HG03521 (cell line): ENCODE data around the gene UBA3.
A peak's percentile ranks its signal among the peaks of the same experiment; 100 is the strongest.

Source experiments
- ATAC-seq: cut with Tn5 transposase; IDR thresholded peaks from one replicate; pipeline ENCODE4 v1.9.1; 2021; ENCODE audit warnings: mild to moderate bottlenecking, moderate library complexity; ENCODE audit not compliant: unreplicated experiment

UBA3 gene

GRCh38 chr3:69080233-69080920 is at the start of gene UBA3:
TSS of gene UBA3 (minus strand) at chr3:69080365. CDS start at chr3:69080353, 12 bp downstream.
- peak; percentile 52 for ATAC-seq

DNA sequence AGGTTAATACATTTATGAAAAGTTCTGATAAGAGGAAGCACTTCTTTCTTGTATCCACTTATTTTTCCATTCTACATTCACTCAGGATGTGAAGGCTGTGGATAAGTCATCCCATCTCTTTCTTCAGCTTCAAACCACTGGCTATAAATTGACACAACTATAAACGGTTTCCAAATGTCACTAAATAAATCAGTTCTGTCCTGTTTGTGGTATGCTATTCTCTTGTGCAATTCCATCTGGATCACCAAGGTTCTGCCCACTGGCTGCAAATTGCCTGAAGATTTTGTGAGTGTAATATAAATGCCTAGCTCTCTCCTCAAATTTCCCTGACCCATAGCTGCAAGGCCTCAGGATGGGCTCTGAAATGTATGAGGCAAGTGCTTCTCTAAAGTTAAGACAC is 49.4 kb upstream of the UBA3 start:
- ATAC-seq: no peak

DNA sequence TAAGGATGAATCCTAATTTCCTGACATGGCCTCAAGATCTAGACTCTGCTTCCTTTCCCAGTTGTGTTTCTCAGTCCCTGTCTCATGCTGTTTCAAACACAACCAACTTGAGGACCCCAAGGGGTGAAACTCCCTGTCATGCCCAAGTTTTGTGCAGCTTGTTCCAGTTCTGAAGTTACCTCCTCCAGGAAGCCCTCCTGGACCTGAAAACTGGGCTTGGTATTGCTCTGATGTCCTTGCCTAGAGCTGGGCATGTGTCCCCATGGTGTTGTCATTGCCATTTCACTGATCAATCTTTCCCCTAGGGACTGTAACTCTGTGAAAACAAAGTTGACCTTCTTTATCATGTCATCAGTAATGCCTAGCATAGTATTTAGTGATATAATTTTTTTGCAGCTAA is 48.3 kb upstream of the UBA3 start:
- ATAC-seq: no peak

- ATAC-seq: no peak
These were observed 46.8 kb upstream of the UBA3 start for GRCh38 chr3:69126999-69127398.

GRCh38 chr3:69126216-69126615 is 46.1 kb upstream of the UBA3 start:
- ATAC-seq: no peak

DNA sequence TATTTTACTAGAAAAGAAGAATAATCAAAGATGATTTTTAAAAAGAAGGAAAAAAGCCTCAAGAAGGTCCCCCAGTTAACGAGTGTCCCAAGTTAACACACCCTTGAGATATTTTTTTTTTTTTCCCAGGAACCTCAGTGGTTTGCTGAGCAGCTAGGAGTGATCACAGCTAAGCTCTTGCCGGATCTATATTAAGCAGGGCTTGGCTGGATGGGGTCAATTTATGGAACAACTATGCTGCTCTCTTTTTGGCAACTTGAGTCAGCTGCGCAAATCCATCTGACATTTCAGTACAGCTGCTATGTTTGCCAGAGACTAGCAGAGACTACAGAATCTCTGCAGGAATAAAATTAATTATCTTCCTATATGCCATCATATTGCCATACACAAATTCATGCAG is 42.2 kb upstream of the UBA3 start, which contains the start of gene LMOD3:
Gene LMOD3 (minus strand): TSS at position 193 of the 400 bp plus-strand sequence. CDS start 209 bp downstream, outside the sequence.
- ATAC-seq: no peak

GRCh38 chr3:69121950-69122349 is 41.8 kb upstream of the UBA3 start:
- ATAC-seq: no peak

DNA sequence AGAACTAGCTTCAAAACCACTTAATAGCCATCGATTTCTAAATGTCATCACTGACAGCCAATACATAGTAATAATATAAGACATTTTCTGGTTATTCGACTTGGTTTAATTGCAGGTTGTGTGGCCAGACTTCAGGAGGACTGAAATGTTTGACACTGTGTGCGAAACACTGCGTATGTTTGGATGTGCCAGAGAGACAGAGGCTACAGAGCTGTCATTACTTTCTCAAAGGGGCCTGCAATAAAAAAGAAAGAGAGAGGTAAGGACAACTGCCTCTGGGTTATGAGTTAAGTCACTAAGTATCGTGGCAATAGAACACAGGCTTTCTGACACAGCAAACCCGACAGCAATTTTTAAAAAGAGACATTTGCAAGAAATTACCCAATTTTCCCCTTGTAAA is 41.3 kb upstream of the UBA3 start:
- no peak for ATAC-seq

- peak; percentile 73 for ATAC-seq
These were observed 40.8 kb upstream of the UBA3 start for GRCh38 chr3:69120879-69121464.

- ATAC-seq: no peak
These were observed 39.5 kb upstream of the UBA3 start for GRCh38 chr3:69119681-69120080.

- no peak for ATAC-seq
These were observed 39.0 kb upstream of the UBA3 start for GRCh38 chr3:69119138-69119537.

GRCh38 chr3:69118555-69118954 is 38.4 kb upstream of the UBA3 start:
- no peak for ATAC-seq

DNA sequence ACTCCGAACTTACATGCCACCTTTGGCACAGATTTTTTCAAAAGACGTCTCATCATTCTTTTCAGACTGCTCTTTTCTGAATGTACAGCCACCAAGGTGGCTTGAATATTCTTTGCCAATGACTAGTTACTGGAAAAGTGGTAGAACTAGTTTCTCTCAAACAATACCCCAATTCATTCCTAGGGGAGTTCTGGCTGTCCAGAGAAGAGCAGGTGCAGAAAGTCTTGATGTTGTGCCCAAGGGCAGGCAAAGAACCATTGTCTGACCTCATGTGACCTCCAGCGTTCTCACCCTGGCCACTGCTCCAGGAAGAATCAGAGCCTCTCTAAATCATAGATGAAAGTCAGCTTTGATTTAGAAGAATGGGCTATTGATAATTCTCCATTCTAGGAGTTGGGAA is 36.7 kb upstream of the UBA3 start:
- ATAC-seq: no peak

DNA sequence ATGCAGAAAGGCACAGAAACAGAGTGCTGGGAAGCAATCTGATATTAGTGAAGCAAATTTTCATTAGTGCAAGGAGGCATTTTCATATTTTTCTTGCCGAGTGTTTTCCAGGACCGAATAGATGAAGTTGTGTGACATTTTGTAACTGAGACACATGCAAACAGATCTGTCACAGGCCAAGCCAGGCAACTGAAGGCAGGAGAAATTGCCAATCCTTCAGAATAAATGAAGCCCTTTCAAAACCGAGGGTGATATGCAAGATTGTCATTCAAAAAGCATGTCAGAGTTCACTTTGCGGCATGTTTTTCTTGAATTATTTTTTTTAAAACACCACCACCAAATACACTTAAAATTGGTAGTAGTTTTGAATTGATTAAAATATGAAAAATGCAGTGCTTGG is 36.0 kb upstream of the UBA3 start:
- no peak for ATAC-seq

DNA sequence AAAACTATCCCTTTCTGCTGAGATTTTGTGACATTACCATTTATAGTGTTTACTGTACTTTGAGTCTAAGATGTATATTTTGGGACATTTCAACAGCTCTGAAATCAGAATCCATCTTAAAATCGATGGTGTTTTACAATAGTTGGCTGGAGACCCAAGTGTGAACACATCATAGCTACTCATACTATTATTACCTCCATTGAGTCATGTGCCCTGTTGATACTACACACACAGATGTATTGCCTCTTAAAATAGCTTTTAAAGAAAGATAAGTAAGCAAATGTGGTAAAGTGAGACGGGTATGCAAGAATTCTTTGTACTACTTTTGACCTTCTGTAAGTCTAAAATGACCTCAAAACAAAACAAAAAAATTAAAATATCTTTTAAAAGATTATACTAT is 35.6 kb upstream of the UBA3 start:
- no peak for ATAC-seq

- no peak for ATAC-seq
These were observed 33.4 kb upstream of the UBA3 start for GRCh38 chr3:69113536-69113935.

DNA sequence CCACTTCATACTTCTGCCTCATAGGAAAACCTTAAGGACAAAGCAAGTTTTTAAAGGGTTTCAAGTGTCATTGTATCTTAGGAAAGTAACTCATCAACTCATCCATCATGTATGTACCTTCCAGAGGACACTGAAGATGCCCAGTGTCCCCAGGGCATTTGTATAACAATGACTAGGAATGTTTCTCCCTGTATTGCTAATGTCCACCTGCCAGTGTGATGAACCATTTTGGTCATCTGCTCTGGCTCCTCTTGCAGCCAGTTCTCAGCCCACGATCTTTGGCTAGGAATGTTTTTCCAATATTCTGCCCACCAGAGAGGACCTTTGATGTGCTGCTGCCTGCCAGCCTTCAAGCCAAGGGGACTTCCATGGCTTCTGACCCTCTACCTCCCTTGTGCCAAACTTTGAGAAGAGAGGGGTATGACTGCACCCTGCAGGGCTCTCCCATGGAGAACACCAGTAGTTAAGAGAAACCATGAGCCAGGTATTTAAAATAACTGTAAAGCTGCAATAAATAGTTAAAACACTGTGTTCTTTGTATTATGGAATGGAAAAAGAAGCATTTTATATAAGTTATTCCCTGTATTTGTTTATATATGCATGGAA is 30.9 kb upstream of the UBA3 start:
- no peak for ATAC-seq

DNA sequence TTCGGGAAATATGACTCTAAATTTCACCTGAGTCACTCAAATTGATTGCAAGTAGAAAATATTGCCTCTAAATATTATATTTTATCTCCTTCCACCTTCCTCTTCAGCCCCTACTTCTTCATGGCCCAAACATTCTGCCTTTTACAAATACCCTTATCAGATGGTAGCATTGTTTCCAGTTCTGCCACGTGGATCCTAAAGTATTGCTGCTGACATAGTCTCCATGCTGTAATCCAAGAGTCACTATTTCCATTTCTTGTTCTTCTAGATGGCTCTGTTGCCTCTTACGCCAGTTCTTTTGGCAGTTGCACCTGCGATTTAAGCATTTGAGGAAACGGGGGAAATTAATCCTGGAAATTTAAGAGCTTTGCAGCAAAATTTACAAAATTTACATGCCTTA is 28.6 kb upstream of the UBA3 start:
- no peak for ATAC-seq

DNA sequence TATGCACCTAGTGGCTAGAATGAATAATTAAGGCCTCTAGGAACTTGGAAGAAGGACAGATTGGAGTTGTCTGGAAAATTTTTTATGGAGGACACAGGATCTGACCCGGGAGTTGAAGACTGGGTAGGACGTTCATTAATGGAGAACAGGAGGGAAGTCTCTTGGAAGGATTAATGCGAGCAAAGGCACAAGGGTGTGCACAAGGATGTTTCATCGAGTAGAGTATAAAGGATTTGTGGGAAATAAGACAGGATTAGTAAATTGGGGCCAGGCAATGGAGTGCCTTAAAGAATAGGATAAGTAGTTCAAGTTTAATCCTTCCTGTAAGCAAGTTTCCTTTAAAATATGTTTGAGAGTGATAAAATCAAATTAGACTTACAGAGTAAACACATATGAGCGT is 27.7 kb upstream of the UBA3 start:
- no peak for ATAC-seq

DNA sequence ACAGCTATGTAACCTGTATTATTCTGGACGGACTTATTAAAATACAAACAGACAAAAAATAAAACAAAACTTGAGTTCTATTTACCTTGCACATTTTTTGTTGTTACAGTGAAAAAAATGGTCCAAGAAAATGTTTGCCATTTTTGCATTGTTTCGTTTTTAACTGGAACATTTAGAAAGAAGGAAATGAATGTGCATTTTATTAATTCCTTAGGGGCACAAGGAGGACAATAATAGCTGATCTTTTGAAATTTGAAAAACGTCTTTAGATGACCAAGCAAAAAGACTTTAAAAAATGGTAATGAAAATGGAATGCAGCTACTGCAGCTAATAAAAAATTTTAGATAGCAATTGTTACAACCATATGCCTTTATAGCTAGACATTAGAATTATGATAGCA is 25.2 kb upstream of the UBA3 start:
- no peak for ATAC-seq

DNA sequence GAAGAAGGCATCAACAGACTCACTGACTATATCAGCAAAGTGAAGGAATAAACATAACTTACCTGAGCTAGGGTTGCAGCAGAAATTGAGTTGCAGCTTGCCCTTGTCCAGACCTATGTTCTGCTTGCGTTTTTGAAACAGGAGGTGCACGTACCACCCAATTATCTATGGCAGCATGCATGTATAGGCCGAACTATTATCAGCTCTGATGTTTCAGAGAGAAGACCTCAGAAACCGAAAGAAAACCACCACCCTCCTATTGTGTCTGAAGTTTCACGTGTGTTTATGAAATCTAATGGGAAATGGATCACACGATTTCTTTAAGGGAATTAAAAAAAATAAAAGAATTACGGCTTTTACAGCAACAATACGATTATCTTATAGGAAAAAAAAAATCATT is 24.4 kb upstream of the UBA3 start:
- no peak for ATAC-seq

DNA sequence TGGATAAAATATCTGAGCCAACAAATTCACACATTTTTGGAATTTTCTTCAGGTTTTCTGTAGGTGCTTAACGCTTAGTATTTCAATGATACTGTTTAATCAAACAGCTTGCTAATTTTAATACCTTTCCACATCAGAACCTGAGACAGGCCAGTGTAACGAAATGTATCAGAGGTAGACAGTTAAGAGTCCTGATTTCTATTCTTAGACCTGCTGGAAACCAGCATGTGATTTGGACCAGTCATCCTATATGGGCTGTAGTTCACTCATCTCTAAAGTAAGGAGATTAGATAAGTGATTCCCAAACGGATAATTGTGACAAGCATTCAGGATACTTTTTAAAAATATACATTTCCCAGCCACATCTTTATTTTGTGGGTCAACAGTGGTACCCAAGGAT is 23.0 kb upstream of the UBA3 start:
- ATAC-seq: no peak
